K562 (cell line): ENCODE measurements around the gene ABLIM2. TPM values are rescaled to one million over a fixed set of nuclear protein-coding genes. Genes with fewer than 3 reads are reported as not detected.

Experiments used
- ATAC-seq: fragments of 200-7000 bp; cut with Tn5 transposase; 3 replicates; pipeline ENCODE4 v1.9.1; 2020; ENCODE audit warnings: moderate library complexity
- BruUV-seq: library from RNA; stranded (reverse); fragments of 400-500 nt; replicated peaks from 2 replicates; lab custom pipeline; 2021; lab: Mats Ljungman, UMichigan
- CTCF ChIA-PET: fragments of 300-600 bp; formaldehyde crosslinking; extraction: SDS; loops from one replicate; lab custom pipeline; 2021; ENCODE audit warnings: low intra/inter-chr PET ratio; lab: Yijun Ruan, JAX
- POLR2A ChIA-PET: fragments of 300-600, 350-650 bp; sonication (Branson Sonifier 250); formaldehyde crosslinking; extraction: SDS; loops from one replicate; lab custom pipeline; 2021; ENCODE audit warnings: antibody characterized with exemption, inconsistent platforms; lab: Yijun Ruan, JAX
- DNase-seq, 4 experiments: peaks; one replicate each; pipeline versions ENCODE4 v3.0.0 to v3.0.0-alpha.2; 2011 to 2018; ENCODE audit warnings: low spot score in 3 of 4, mixed read lengths in 3 of 4; ENCODE audit errors: extremely low read depth in 1 of 4
- FAIRE-seq: peaks from 2 replicates; lab custom pipeline; 2011; peaks lifted over from hg19 to GRCh38; lab: Jason Lieb, UNC
- H2AFZ ChIP-seq: 2 replicates; pipeline ENCODE4 v1.6.0; 2011; ENCODE audit warnings: low read depth, low read length, control low read depth, inconsistent platforms
- H3K27ac ChIP-seq: fragments of 200-600 bp; 3 replicates; pipeline ENCODE4 v1.8.0; 2011; ENCODE audit warnings: low read depth, mild to moderate bottlenecking, control low read depth, inconsistent platforms, low read length, moderate library complexity, mixed read lengths; ENCODE audit errors: extremely low read depth
- H3K27me3 ChIP-seq, 2 experiments: fragments of 300-600 bp in 1 of 2; 2 replicates in 1 of 2; 3 replicates in 1 of 2; pipeline versions ENCODE4 v1.6.0 to v1.8.0; 2011; ENCODE audit warnings: inconsistent platforms in 2 of 2, low read length in 2 of 2, mild to moderate bottlenecking in 1 of 2, mixed read lengths in 1 of 2, moderate library complexity in 1 of 2; ENCODE audit not compliant: control insufficient read depth in 2 of 2, insufficient read depth in 2 of 2
- H3K36me3 ChIP-seq: fragments of 300-600 bp; 3 replicates; pipeline ENCODE4 v1.8.0; 2011; ENCODE audit warnings: mild to moderate bottlenecking, low read length, inconsistent platforms; ENCODE audit not compliant: control insufficient read depth, insufficient read depth
- H3K4me1 ChIP-seq, 2 experiments: fragments of 200-600 bp in 1 of 2; replicated peaks in 1 of 2; 2 replicates in 1 of 2; 3 replicates in 1 of 2; pipeline versions ENCODE4 v1.5.1 to v1.8.0; 2011; ENCODE audit warnings: inconsistent platforms in 2 of 2, low read length in 2 of 2, mild to moderate bottlenecking in 1 of 2, mixed read lengths in 1 of 2, moderate library complexity in 1 of 2; ENCODE audit not compliant: control insufficient read depth in 2 of 2, insufficient read depth in 2 of 2
- H3K4me2 ChIP-seq: 2 replicates; pipeline ENCODE4 v1.6.1; 2011; ENCODE audit warnings: low read length, control low read depth, inconsistent platforms, mixed read lengths; ENCODE audit not compliant: insufficient read depth
- H3K4me3 ChIP-seq: fragments of 200-600 bp; sonication (generic), shearing (Covaris generic); 2 replicates; pipeline ENCODE4 v1.5.1; 2016; ENCODE audit warnings: control low read depth, inconsistent platforms
- H3K79me2 ChIP-seq: fragments of 200-600 bp; 3 replicates; pipeline ENCODE4 v1.8.0; 2011; ENCODE audit warnings: low read length, inconsistent platforms; ENCODE audit not compliant: control insufficient read depth, insufficient read depth
- H3K9ac ChIP-seq, 2 experiments: 2 replicates each; pipeline versions ENCODE4 v1.6.0 to v1.6.1; 2011; ENCODE audit warnings: low read depth in 2 of 2, low read length in 2 of 2, control low read depth in 1 of 2, inconsistent platforms in 1 of 2, mild to moderate bottlenecking in 1 of 2, mixed read lengths in 1 of 2; ENCODE audit not compliant: insufficient read depth in 1 of 2
- H3K9me1 ChIP-seq: one replicate; pipeline ENCODE4 v1.6.0; 2011; ENCODE audit warnings: inconsistent platforms, mild to moderate bottlenecking, low read length, moderate library complexity; ENCODE audit not compliant: control insufficient read depth, insufficient read depth
- H3K9me3 ChIP-seq: replicated peaks from 2 replicates; pipeline ENCODE4 v1.5.1; 2011; ENCODE audit warnings: low read depth, low read length, inconsistent platforms; ENCODE audit not compliant: control insufficient read depth, insufficient read depth
- H4K20me1 ChIP-seq: replicated peaks from 2 replicates; pipeline ENCODE4 v1.6.1; 2011; ENCODE audit warnings: low read length, inconsistent platforms, mixed read lengths; ENCODE audit not compliant: control insufficient read depth, insufficient read depth
- BHLHE40 ChIP-seq: IDR thresholded peaks from 2 replicates; pipeline ENCODE4 v1.6.1; 2011; ENCODE audit warnings: low read length, improper control_type of control experiment
- GTF2E2 ChIP-seq: fragments of 200-800 bp; sonication (Bioruptor generic); IDR thresholded peaks from 2 replicates; pipeline ENCODE4 v1.6.1; 2016; ENCODE audit warnings: missing genetic modification characterization, missing compliant biosample characterization
- NFXL1 ChIP-seq: fragments of 450-650 bp; formaldehyde crosslinking; IDR thresholded peaks from 2 replicates; pipeline ENCODE4 v1.4.0; 2021; ENCODE audit warnings: mild to moderate bottlenecking
- SAFB2 ChIP-seq: fragments of 200-400 bp; formaldehyde crosslinking; IDR thresholded peaks from 2 replicates; pipeline ENCODE4 v1.6.1; 2018; ENCODE audit warnings: borderline replicate concordance, low read length, low read depth, moderate library complexity; ENCODE audit not compliant: severe bottlenecking
- ZNF124 ChIP-seq: sonication (generic); formaldehyde crosslinking; IDR thresholded peaks from 2 replicates; pipeline ENCODE4 v1.8.1; 2022; ENCODE audit warnings: missing genetic modification reagents
- WGBS: fragments of 100-300 bp; shearing (Covaris generic); methylation state at CpG from one replicate; pipeline ENCODE4 v1.1.6; 2016; ENCODE audit warnings: low coverage, mixed read lengths; ENCODE audit not compliant: insufficient coverage; ENCODE audit errors: missing lambda C conversion rate; 5-methylcytosine and 5-hydroxymethylcytosine counted together
- in situ Hi-C: fragments of 300-500 bp; cut with MboI; formaldehyde crosslinking; loops from 4 replicates; pipeline ENCODE4 v1.15.0; 2018; ENCODE audit warnings: inconsistent platforms, mixed read lengths
- intact Hi-C: fragments of 100-400 bp; cut with micrococcal nuclease; formaldehyde crosslinking; loops from 2 replicates; pipeline ENCODE4 v1.14.2; 2022
- polyA plus RNA-seq, 8 experiments: library from polyadenylated mRNA; depleted of rRNA in 4 of 8; stranded (reverse) in 5 of 8; unstranded in 3 of 8; fragments of >200 nt; fragmentation: Nextera tagmentation in 2 of 8; fragmentation: Illumina TruSeq in 1 of 8; extraction: Ambion mirVana in 2 of 8; extraction: Trizol in 1 of 8; gene quantifications; 2 replicates each; pipeline versions ENCODE4 v1.2.1 to v1.2.3, GENCODE V29; 2011 to 2014; ENCODE audit warnings: inconsistent platforms in 1 of 8, missing spikeins in 1 of 8
- total RNA-seq, 7 experiments: library from RNA; depleted of rRNA in 6 of 7; stranded (reverse); fragments of >200 nt in 6 of 7; fragmentation: Illumina TruSeq in 2 of 7; extraction: Trizol in 2 of 7; gene quantifications; 2 replicates each; pipeline versions ENCODE4 v1.2.1 to v1.2.3, GENCODE V29; 2011 to 2021; ENCODE audit warnings: low replicate concordance in 1 of 7
- TF ChIP-seq, protein P1 (sequence below), 2 experiments: fragments of 450-650 bp; IDR thresholded peaks; 2 replicates each; pipeline ENCODE4 v1.6.1; 2016
- TF ChIP-seq, protein P2 (sequence below): sonication (generic); formaldehyde crosslinking; IDR thresholded peaks from 2 replicates; pipeline ENCODE4 v1.5.0; 2020; ENCODE audit warnings: missing genetic modification reagents
- TF ChIP-seq, protein P3 (sequence below): sonication (generic); formaldehyde crosslinking; IDR thresholded peaks from 2 replicates; pipeline ENCODE4 v1.9.0; 2022; ENCODE audit warnings: mild to moderate bottlenecking, missing genetic modification reagents

Gene ABLIM2
- total and polyA plus RNA-seq, 9 of the 15 experiments (the other 6 are each of a cell fraction or from before 2014, with no cell fraction given): not detected

DNA sequence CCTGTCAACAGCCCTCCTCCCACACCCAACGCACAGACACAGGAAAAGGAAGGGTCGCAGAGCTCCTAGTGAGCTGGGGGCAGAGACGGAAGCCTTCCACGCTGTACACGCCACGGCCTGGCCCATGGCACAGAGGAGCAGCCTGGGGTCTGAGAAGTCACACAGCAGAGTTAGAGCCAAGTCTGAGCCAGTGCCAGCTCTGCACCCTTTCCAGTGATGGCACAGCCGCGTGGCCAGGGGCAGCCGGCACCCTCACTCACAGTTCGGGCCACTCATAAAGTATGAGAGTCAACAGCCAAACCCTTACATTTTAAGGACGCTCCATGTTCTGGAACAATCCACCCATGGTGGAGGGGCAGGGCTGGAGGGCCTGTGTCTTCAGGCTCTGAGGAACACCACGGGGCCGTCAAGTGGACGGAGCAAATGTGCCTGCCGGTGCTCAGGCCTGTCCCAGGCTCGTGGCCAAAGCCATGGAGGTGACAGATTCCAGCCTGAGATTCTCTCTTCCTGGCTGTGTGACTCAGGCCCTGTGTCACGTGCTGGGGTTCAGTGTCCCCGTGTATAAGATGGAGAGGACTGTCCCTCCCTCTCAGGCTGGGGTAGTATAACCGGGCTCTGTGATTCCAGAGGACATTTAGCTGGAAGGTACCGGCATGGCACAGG, 91.2 kb downstream of the ABLIM2 start:
- Histone ChIP-seq H3K36me3 (no peaks in the 10 kb centered on the region), H3K9ac (no peak overlapping the region), H3K4me2 (no peak overlapping the region), H3K27me3 (peaks cover 0 to 53% of the 10 kb centered on the region in 2 experiments), H3K27ac (no peak overlapping the region), H3K4me1 (no peaks in the 10 kb centered on the region), H2AFZ (no peak overlapping the region), H3K9me3 (no peaks in the 10 kb centered on the region), H3K79me2 (no peaks in the 10 kb centered on the region), H3K9me1 (no peaks in the 10 kb centered on the region), H4K20me1 (no peaks in the 10 kb centered on the region; the same call in 1 of the 2 replicates), H3K4me3 (no peak overlapping the region)
- under 1% methylated on average over 14 of the region's 20 CpGs for WGBS
- TF ChIP-seq, protein P1, sequence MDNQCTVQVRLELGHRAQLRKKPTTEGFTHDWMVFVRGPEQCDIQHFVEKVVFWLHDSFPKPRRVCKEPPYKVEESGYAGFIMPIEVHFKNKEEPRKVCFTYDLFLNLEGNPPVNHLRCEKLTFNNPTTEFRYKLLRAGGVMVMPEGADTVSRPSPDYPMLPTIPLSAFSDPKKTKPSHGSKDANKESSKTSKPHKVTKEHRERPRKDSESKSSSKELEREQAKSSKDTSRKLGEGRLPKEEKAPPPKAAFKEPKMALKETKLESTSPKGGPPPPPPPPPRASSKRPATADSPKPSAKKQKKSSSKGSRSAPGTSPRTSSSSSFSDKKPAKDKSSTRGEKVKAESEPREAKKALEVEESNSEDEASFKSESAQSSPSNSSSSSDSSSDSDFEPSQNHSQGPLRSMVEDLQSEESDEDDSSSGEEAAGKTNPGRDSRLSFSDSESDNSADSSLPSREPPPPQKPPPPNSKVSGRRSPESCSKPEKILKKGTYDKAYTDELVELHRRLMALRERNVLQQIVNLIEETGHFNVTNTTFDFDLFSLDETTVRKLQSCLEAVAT (IDR thresholded peaks at IDR 0.05): no peak
- TF ChIP-seq SAFB2 (no peak), GTF2E2 (no peak), ZNF124 (CRISPR knock-in tag) (no peak), NFXL1 (no peak), BHLHE40 (peak; percentile 45; the same call in 1 of the 2 replicates)
- TF ChIP-seq, protein P2, sequence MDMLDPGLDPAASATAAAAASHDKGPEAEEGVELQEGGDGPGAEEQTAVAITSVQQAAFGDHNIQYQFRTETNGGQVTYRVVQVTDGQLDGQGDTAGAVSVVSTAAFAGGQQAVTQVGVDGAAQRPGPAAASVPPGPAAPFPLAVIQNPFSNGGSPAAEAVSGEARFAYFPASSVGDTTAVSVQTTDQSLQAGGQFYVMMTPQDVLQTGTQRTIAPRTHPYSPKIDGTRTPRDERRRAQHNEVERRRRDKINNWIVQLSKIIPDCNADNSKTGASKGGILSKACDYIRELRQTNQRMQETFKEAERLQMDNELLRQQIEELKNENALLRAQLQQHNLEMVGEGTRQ (CRISPR knock-in tag): peak; percentile 58; the same call in 1 of the 2 replicates
- TF ChIP-seq, protein P3, sequence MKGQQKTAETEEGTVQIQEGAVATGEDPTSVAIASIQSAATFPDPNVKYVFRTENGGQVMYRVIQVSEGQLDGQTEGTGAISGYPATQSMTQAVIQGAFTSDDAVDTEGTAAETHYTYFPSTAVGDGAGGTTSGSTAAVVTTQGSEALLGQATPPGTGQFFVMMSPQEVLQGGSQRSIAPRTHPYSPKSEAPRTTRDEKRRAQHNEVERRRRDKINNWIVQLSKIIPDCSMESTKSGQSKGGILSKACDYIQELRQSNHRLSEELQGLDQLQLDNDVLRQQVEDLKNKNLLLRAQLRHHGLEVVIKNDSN (CRISPR knock-in tag): peak; percentile 67
- CTCF ChIA-PET: no interaction called here
- DNase-seq (no peak), FAIRE-seq (no peak), ATAC-seq (no peak)
- no TSS peak for BruUV-seq
- POLR2A ChIA-PET: no interaction called here
- intact Hi-C loops: no loop called here
- in situ Hi-C loops: no loop called here
